Prostate gland (tissue), 2 donors: Measurements from ENCODE around the gene SLC29A4.

ENCODE experiments used
- CTCF ChIP-seq, 4 experiments: fragments of 200-600 bp in 2 of 4; fragments of 450-650 bp in 2 of 4; sonication (generic) in 2 of 4; IDR thresholded peaks; 1 replicate in 3 of 4; 2 replicates in 1 of 4; pipeline ENCODE4 v1.5.1; 2016 to 2019; ENCODE audit warnings: antibody characterized with exemption in 4 of 4, mild to moderate bottlenecking in 2 of 4, moderate library complexity in 2 of 4
- POLR2A ChIP-seq: fragments of 450-650 bp; IDR thresholded peaks from one replicate; pipeline ENCODE4 v1.6.1; 2016; ENCODE audit warnings: antibody characterized with exemption, mild to moderate bottlenecking
- POLR2AphosphoS5 ChIP-seq: sonication (generic); formaldehyde crosslinking; IDR thresholded peaks from one replicate; pipeline ENCODE4 v1.6.1; 2017; ENCODE audit warnings: antibody characterized with exemption

DNA sequence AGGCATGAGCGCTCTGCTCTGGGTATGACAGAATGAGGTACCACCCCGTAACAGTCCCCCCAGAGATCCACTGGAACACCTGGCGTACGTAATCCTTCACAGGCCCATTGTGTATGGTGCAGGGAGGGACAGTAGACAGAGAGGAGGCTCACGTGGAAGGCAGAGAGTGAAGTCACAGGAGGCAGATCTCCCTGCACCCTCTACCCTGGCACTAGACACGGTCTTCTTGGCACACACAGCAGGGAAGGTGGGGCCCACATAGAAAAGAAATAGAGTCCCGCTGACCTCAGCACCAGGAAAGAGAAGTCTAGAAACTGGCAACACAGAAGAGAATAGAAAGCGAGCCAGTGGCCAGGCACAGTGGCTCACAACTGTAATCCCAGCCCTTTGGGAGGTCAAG is 51.9 kb downstream of the SLC29A4 start:
- TF ChIP-seq POLR2AphosphoS5 (peak; percentile 9), CTCF (IDR thresholded peaks at IDR 0.05) (no peak), POLR2A (no peak)
